ENCODE measurements around the gene IQCE.

Gene IQCE

GRCh38 chr7:2593036-2593727 is 34.4 kb downstream of the IQCE start:
- no peak overlapping the region for H3K4me3 ChIP-seq (ENCODE audit: low read length)
- DNase-seq (ENCODE audit: low read depth, low spot score), result no peak

- H3K4me3 ChIP-seq (ENCODE audit: low read length), result no peak overlapping the region
- no peak for DNase-seq (ENCODE audit: low read depth, low spot score)
Observed at GRCh38 chr7:2594599-2594998, 35.8 kb downstream of the IQCE start.

DNA sequence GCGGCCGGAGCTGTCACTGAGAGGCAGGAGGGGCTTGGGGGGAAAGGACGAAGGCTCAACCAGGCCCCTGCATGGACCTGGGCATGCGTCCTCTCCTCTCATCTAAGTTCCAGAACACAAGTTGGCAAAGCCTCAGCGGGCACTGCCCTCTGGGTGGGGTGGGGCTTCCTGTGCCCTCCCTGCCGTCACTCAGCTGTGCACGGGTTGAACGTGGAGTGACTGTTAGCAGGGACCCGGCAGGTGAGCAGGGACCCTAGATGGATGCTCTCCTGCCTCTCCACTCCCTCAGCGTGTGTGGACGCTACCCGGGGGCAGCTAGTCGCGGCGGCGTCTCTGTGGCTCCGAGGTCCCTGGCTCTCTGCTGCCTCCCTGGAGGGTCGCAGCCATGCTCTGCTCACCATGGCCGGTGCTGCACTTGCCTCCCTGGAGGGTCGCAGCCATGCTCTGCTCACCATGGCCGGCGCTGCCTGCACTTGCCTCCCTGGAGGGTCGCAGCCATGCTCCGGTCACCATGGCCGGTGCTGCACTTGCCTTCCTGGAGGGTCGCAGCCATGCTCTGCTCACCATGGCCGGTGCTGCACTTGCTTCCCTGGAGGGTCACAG is 36.6 kb downstream of the IQCE start:
- no peak overlapping the region for H3K4me3 ChIP-seq (ENCODE audit: low read length)
- no peak for DNase-seq (ENCODE audit: low read depth, low spot score)

DNA sequence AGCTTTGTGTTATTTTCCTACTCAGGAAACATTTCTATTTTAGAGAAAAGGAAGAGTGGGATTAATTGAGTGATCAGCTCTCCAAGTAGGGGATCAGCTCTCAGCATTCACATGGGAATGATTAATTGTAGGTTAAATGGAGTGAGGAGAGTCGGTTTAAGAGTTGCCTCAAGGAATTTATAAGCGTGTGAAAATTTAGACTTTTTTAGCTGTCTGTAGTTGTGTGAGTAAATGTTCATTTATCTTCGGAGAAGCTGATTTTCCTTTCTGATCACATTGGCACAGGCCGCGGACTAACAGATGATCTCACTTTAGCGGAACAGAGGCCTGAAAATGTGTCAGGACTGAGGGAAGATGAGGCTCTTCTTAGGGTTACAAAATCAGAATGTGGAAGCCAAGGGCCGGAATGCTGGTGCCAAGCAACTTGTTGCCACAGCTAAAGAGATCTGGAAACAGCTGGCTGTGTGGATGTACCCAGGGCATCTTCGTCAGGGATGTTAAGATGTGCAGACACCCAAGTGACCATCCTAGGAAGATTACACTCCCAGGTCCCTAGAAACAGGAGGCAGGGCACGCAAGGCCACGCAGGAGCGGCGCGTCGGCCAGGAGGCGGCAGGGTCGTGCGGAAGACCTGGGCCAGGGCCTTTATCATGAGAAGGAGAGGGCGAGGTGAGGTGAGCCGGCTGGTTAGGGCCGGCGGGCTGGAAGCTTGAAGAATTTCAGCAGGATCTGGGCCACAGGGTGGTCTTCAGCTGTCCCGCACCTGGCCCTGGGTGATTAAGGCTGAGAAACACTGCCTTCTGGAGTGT is 37.9 kb downstream of the IQCE start:
- no peak for DNase-seq (ENCODE audit: low read depth, low spot score)
- no peak overlapping the region for H3K4me3 ChIP-seq (ENCODE audit: low read length)

DNA sequence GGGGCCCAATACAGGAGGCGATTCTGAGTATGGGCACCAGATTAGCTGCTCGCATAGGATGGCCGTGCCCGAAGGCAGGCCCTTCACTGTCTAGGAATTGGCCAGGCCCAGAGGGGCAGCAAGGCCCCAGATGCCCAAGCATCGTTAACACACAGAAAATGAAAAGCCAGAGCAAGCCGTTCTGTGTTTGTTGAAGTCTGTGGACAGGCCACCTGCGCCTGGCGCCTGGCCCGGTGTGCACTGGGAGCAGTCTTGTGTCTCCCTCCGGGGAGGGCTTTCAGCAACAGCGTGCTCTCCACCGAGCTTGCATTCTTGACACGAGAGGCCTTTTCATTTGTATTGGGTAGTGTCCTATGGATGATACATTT is 38.5 kb downstream of the IQCE start:
- no peak for DNase-seq (ENCODE audit: low read depth, low spot score)
- no peak overlapping the region for H3K4me3 ChIP-seq (ENCODE audit: low read length)

DNA sequence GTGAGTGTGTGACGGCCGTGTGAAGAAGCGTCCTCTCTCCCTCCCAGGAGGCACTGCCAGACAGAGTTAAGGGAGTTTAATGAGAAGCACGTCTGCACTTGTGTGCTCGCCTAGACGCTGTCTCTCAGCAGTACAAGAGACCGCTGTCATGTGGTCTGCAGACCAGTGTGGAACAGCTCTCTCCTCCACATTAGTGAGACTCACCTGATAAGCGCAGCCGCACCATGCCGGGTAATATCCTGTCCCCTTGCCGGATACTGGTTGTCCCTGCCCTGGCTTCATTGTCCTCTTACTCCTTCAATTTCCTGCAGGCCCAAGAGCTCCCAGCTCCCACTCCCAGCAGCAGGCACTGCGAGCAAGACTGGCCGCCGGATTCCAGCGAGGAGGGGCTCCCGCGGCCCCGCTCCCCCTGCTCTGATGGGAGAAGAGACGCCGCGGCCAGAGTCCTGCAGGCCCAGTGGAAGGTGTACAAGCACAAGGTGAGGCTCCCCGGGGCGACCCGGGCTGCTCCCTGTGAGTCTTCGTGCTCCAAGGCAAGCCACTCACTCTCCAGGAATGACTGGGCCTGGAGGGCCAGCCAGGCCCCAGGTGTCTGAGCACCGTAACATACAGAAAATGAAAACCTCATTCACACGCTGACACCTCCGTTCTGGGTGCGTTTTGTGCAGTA is 39.5 kb downstream of the IQCE start:
- DNase-seq (ENCODE audit: low read depth, low spot score), result no peak

DNA sequence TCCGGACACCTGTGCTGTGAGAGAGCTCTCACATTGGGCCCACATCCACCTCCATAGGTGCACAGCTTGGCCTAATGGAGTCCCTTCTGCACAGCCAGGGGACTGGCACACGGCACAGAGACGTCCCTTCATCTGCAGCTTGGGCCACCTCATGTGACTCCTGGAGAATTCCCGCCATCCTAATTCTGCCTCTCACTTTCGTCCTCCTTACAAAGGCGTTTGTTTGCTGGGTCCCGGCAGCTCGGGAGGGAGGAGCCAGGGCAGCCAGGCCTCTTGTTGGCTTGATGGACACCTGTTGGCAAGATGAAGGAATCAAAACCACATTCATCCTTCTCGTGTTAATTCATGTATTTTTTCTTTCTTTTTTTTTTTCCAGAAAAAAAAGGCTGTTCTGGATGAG is 42.3 kb downstream of the IQCE start:
- no peak overlapping the region for H3K4me3 ChIP-seq (ENCODE audit: low read length)
- DNase-seq (ENCODE audit: low read depth, low spot score), result no peak

More for the DNA sequence above, 39.5 kb downstream of the IQCE start:
- H3K4me3 ChIP-seq (ENCODE audit: low read length), result no peak overlapping the region

DNA sequence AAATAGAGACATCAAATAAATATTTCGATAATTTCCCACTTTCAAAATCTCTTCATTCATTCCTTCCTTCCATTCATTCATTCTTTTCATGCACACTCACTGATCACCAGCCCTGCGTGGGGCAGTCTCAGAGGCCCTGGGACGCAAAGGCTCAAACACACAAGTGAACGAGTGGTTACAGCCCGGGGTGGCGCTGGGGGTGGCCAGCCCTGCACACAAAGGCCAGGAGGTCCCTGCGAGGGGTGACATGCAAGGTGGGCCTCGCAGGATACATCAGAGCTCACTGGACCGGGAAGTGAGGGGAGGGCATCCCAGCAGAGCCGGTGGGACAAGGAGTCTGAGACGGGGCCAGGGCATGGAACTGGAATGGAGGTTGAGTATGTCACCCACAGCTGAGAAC is 43.1 kb downstream of the IQCE start:
- no peak for DNase-seq (ENCODE audit: low read depth, low spot score)
- H3K4me3 ChIP-seq (ENCODE audit: low read length), result no peak overlapping the region

- no peak overlapping the region for H3K4me3 ChIP-seq (ENCODE audit: low read length)
- no peak for DNase-seq (ENCODE audit: low read depth, low spot score)
Observed at GRCh38 chr7:2602406-2603043, 43.7 kb downstream of the IQCE start.

GRCh38 chr7:2603044-2603965 is 44.5 kb downstream of the IQCE start:
- DNase-seq (ENCODE audit: low read depth, low spot score), result no peak
- no peak overlapping the region for H3K4me3 ChIP-seq (ENCODE audit: low read length)

GRCh38 chr7:2604608-2605174 is 45.9 kb downstream of the IQCE start:
- no peak for DNase-seq (ENCODE audit: low read depth, low spot score)

GRCh38 chr7:2605608-2606538 is 47.1 kb downstream of the IQCE start:
- H3K4me3 ChIP-seq (ENCODE audit: low read length), result no peak overlapping the region
- DNase-seq (ENCODE audit: low read depth, low spot score), result no peak

More at GRCh38 chr7:2604608-2605174, 45.9 kb downstream of the IQCE start:
- no peak overlapping the region for H3K4me3 ChIP-seq (ENCODE audit: low read length)

- DNase-seq (ENCODE audit: low read depth, low spot score), result no peak
- no peak overlapping the region for H3K4me3 ChIP-seq (ENCODE audit: low read length)
Observed at GRCh38 chr7:2606539-2606936, 47.8 kb downstream of the IQCE start.

GRCh38 chr7:2607122-2607922 is 48.5 kb downstream of the IQCE start:
- no peak overlapping the region for H3K4me3 ChIP-seq (ENCODE audit: low read length)
- no peak for DNase-seq (ENCODE audit: low read depth, low spot score)

DNA sequence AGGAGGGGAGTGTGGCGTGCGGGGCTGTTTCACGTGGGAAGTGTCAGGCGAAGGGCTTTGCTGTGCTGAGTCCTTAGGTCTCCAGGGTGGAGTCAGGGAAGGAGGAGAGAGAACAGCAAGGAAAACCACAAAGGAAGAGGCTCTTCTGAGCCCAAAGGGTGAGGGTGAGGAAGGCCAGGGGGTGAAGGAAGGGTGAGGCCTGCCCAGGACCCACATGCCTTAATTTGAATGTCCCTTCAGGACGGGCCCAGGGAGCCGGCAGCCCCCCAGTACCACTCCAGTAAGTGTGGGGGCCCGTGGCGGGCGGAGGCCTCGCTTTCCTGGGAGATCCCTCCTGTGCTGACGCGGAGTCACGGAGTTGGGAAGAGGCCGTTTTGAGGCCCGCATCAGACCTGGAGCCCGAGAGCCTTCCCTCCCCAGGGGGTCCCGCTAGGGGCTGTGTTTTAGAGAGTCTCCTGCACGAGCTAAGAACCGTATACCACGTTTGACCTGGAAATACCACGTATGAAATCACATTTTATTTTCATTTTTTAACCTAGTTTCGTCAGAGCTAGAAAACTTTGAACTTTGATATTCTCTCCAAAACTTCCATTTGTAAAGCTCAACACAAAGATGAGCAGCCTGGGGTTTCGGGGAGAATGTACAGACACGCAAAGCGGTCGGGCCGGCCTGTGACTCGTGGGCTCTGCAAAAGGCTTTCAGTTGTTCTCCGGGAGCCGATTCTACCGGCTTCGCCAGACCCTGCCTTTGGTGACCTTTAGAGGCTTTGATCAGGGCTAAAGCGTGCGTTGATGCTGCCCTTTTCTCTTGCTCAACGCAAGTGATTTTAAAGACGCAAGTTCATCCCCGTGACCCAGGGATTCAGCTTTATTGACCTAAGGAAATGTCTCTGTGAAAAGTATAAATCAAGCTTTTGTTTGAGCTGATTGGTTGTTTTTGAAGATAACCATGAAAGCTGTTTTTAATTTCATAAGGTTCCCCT is 49.4 kb downstream of the IQCE start:
- no peak for DNase-seq (ENCODE audit: low read depth, low spot score)
- no peak overlapping the region for H3K4me3 ChIP-seq (ENCODE audit: low read length)
